22Rv1 (cell line): ENCODE measurements around the gene HOXD11.

Experiments
- H3K27ac ChIP-seq: fragments of 450-650 bp; 2 replicates; pipeline ENCODE4 v1.5.1; 2017
- CTCF ChIP-seq: fragments of 450-650 bp; IDR thresholded peaks from 2 replicates; pipeline ENCODE4 v1.5.1; 2017; ENCODE audit warnings: mild to moderate bottlenecking
- ZFX ChIP-seq: fragments of 450-650 bp; IDR thresholded peaks from 2 replicates; pipeline ENCODE4 v1.6.1; 2017; ENCODE audit warnings: antibody characterized with exemption, borderline replicate concordance

HOXD11 gene

GRCh38 chr2:176106581-176107539, at the start of gene HOXD11:
Gene HOXD11 (plus strand): TSS chr2:176107280. CDS start chr2:176107356, 76 bp downstream.
- TF ChIP-seq ZFX (no peak), CTCF (no peak)
- H3K27ac ChIP-seq, result no peak within 1 kb of the TSS

GRCh38 chr2:176063958-176064357, 43.1 kb upstream of the HOXD11 start:
- no peak overlapping the region for H3K27ac ChIP-seq
- TF ChIP-seq CTCF (no peak), ZFX (no peak)

GRCh38 chr2:176066645-176067588, 40.2 kb upstream of the HOXD11 start:
- TF ChIP-seq CTCF, result no peak
- TF ChIP-seq ZFX, result no peak
- H3K27ac ChIP-seq, result no peak overlapping the region

- H3K27ac ChIP-seq, result no peak overlapping the region
- TF ChIP-seq CTCF, result no peak
- no peak for TF ChIP-seq ZFX
Observed at GRCh38 chr2:176067589-176068418, 39.3 kb upstream of the HOXD11 start.

GRCh38 chr2:176068419-176068832, 38.7 kb upstream of the HOXD11 start:
- TF ChIP-seq ZFX, result no peak
- TF ChIP-seq CTCF, result no peak
- H3K27ac ChIP-seq, result no peak overlapping the region

- TF ChIP-seq CTCF (no peak), ZFX (no peak)
- H3K27ac ChIP-seq, result no peak overlapping the region
Observed at GRCh38 chr2:176071330-176072291, 35.5 kb upstream of the HOXD11 start.
